Left ventricle myocardium inferior (tissue), 1 donor: ENCODE measurements around the gene NFKBIE. TPM values are rescaled to one million over a fixed set of nuclear protein-coding genes. Genes with fewer than 3 reads are reported as not detected.

Source experiments
- DNase-seq: peaks from one replicate; pipeline ENCODE4 v3.0.0-alpha.2; 2020
- H3K27ac ChIP-seq: fragments of 200-600 bp; replicated peaks from 2 replicates; pipeline ENCODE4 v1.8.0; 2021
- H3K27me3 ChIP-seq: fragments of 200-600 bp; 2 replicates; pipeline ENCODE4 v1.8.0; 2021; ENCODE audit warnings: low read depth
- H3K36me3 ChIP-seq: fragments of 200-600 bp; 2 replicates; pipeline ENCODE4 v1.8.0; 2021
- H3K4me1 ChIP-seq: fragments of 200-600 bp; 2 replicates; pipeline ENCODE4 v1.8.0; 2021
- H3K4me3 ChIP-seq: fragments of 200-600 bp; 2 replicates; pipeline ENCODE4 v1.8.0; 2021; ENCODE audit warnings: mild to moderate bottlenecking, moderate library complexity
- H3K9me3 ChIP-seq: fragments of 200-600 bp; replicated peaks from 2 replicates; pipeline ENCODE4 v1.8.0; 2021
- intact Hi-C: fragments of 100-400 bp; cut with micrococcal nuclease; formaldehyde crosslinking; loops from one replicate; pipeline ENCODE4 v1.11.0; 2022
- total RNA-seq: library from RNA; stranded (reverse); fragmentation: NEBNext Ultra II Directional; extraction: Animal tissue kit (Norgen Biotek cat#: 25700); gene quantifications from one replicate; pipeline ENCODE4 v1.2.1, GENCODE V29; 2021
- TF ChIP-seq, protein P1 (sequence below): fragments of 200-600 bp; IDR thresholded peaks from 2 replicates; pipeline ENCODE4 v1.8.0; 2021; ENCODE audit warnings: antibody characterized with exemption, mild to moderate bottlenecking, borderline replicate concordance
- donor health status: DM: no; HTN: yes; CAD: no; lungs with severe emphysema.

NFKBIE gene
- total RNA-seq, 1 donor from 2014 or later, result 2.1 TPM

DNA sequence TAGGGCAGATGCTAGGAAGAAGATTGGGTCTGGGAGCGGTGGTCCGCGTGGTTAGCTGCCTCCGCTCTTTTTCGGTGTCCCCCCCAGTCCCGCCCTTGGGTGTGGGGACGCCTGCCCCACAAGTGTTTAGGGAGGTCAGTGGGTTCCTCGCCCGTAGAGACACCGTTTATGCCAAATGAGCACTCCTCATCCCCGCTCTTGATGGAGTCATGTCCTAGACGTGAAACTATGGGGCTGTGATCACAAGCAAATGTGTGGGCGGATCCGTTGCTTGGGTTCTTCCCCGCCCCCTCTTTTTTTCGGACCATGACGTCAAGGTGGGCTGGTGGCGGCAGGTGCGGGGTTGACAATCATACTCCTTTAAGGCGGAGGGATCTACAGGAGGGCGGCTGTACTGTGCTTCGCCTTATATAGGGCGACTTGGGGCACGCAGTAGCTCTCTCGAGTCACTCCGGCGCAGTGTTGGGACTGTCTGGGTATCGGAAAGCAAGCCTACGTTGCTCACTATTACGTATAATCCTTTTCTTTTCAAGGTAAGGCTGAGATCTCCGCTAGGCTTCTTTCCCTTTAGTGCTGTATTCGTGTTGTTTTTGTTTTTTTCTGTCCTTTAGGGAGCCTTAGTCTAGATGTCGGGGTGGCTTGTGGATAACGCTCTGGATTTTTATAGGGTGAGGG lies 18.6 kb downstream of the NFKBIE start, which contains the start of gene HSP90AB1:
HSP90AB1 (plus strand) TSS at position 439 of the 675 bp plus-strand sequence. CDS start 1,529 bp downstream, outside the sequence.
- peak; percentile 94 for DNase-seq

DNA sequence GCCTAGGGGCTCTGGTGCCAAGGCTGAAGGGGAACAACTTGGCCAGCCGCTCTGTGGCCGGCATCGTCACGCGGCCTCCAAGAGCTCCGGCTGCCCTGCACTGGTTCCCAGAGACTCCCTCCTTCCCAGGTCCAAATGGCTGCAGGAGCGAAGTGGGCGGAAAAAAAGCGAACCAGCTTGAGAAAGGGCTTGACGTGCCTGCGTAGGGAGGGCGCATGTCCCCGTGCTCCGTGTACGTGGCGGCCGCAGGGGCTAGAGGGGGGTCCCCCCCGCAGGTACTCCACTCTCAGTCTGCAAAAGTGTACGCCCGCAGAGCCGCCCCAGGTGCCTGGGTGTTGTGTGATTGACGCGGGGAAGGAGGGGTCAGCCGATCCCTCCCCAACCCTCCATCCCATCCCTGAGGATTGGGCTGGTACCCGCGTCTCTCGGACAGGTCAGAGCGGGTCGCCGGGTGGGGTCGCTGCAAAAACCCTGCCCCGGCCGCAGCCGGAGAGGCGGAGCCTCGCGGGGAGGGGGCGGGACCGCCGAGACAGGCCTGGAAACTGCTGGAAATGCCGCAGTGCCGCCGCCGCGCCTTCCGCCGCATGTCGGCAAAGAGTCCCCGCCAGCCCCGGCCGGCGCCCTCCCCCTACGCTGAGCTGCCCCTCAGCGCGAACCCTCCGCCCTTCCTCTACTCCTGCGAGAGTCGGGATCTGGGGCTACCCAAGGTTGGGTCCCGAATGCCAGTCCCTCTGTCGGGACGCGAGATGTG lies 19.3 kb downstream of the NFKBIE start:
- Histone ChIP-seq H3K27me3 (no peaks in the 10 kb centered on the region), H3K36me3 (peaks cover 32% of the 10 kb centered on the region), H3K4me3 (peak overlapping the region; percentile 96), H3K9me3 (no peaks in the 10 kb centered on the region), H3K27ac (peak overlapping the region; percentile 99), H3K4me1 (peaks cover 56% of the 10 kb centered on the region)
- TF ChIP-seq, protein P1, sequence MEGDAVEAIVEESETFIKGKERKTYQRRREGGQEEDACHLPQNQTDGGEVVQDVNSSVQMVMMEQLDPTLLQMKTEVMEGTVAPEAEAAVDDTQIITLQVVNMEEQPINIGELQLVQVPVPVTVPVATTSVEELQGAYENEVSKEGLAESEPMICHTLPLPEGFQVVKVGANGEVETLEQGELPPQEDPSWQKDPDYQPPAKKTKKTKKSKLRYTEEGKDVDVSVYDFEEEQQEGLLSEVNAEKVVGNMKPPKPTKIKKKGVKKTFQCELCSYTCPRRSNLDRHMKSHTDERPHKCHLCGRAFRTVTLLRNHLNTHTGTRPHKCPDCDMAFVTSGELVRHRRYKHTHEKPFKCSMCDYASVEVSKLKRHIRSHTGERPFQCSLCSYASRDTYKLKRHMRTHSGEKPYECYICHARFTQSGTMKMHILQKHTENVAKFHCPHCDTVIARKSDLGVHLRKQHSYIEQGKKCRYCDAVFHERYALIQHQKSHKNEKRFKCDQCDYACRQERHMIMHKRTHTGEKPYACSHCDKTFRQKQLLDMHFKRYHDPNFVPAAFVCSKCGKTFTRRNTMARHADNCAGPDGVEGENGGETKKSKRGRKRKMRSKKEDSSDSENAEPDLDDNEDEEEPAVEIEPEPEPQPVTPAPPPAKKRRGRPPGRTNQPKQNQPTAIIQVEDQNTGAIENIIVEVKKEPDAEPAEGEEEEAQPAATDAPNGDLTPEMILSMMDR, result peak; percentile 46
- peak; percentile 95 for DNase-seq
- intact Hi-C loops, result no loop called here

More for the DNA sequence above, 18.6 kb downstream of the NFKBIE start, which contains the start of gene HSP90AB1:
- no peaks in the 10 kb centered on the region for H3K27me3 ChIP-seq
- TF ChIP-seq, protein P1, result no peak
- H3K4me1 ChIP-seq, result peaks cover 63% of the 10 kb centered on the region
- H3K36me3 ChIP-seq, result peaks cover 39% of the 10 kb centered on the region
- intact Hi-C loops, result no loop called here
- H3K27ac ChIP-seq, result peak within 1 kb of the TSS; percentile 99
- H3K9me3 ChIP-seq, result no peaks in the 10 kb centered on the region
- H3K4me3 ChIP-seq, result peak within 1 kb of the TSS; percentile 96

DNA sequence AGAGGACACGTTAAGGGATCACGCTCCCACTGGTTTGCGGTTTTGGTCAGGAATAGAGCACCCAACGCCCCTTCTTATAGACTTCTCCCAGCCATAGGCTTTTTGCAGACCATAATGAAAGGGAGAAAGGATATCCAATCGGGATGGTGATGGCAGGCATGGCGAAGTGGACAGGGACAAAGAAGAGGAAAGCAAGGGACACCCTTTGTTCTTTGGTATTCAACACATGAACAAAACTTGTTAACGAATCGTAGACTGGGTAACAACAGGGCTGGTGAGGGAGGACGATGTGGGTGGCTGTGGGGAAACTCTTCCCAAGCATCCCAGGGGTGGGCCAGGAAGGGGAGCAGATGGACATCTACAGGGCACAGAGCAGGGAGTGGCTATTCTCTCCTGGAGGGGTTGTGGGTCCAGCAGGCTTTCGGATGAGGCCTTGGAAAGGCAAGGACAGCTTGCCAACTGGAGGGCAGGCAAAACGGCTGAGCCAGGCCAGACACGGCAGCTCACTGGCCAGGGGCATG lies 19.9 kb downstream of the NFKBIE start:
- no peak for DNase-seq
- Histone ChIP-seq H3K27ac (peak overlapping the region; percentile 99), H3K4me3 (peak overlapping the region; percentile 96), H3K4me1 (peaks cover 50% of the 10 kb centered on the region), H3K27me3 (no peaks in the 10 kb centered on the region), H3K9me3 (no peaks in the 10 kb centered on the region), H3K36me3 (peaks cover 25% of the 10 kb centered on the region)
- TF ChIP-seq, protein P1, result no peak
- intact Hi-C loops, result no loop called here

DNA sequence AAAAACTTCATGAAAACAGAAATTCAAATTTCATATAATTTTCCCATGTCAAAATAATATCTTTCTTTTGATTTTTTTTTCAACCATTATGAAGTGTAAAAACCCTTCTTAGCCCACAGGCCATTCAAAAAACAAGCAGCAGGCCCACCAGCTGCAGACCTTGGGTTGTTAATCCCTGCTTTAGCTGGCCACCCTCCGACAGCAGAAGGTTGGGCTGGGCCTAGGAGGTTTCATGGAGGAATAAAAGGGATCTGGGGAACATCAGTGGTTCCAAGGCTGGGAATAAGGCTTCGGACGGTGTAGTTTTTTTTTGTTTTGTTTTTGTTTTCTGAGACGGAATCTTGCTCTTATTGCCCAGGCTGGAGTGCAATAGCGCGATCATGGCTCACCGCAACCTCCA lies 22.0 kb downstream of the NFKBIE start:
- peaks cover 4% of the 10 kb centered on the region for H3K36me3 ChIP-seq
- no peaks in the 10 kb centered on the region for H3K9me3 ChIP-seq
- H3K4me3 ChIP-seq, result no peak overlapping the region
- no peak overlapping the region for H3K27ac ChIP-seq
- peaks cover 33% of the 10 kb centered on the region for H3K4me1 ChIP-seq
- TF ChIP-seq, protein P1, result no peak
- DNase-seq, result no peak
- no peaks in the 10 kb centered on the region for H3K27me3 ChIP-seq
- intact Hi-C loops, result no loop called here

DNA sequence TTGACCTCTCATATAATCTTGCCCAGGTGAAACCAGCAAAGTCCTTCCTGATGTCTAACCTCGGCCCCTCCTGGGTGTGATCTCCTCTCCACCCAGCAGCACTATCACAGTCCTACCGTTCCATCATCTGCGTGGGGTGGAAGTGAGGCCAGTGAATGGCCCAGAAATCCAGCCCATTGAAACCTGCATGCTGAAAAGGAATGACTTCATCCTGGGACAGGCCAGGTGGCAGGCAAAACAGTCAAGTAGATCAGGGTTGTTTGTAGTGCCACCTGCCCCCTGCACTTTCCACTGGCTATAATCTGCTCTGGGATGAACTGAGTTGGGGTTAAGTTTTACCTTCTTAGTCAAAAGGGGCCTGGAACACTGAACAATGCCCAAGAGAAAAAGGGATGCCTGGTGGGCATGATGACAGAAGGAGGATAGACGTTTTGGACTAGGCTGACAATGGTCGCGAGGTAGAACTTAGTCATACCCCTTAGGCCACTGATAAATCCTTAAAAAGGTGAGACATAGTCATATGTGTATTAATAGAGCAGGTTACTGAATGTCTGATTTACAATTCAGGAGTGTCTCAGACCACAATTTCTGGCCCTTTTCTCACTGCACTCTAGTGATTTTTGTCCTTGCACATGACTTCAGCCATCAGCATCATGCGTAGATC lies 26.5 kb downstream of the NFKBIE start:
- Histone ChIP-seq H3K4me3 (no peak overlapping the region), H3K27me3 (no peaks in the 10 kb centered on the region), H3K4me1 (peaks cover 46% of the 10 kb centered on the region), H3K36me3 (no peaks in the 10 kb centered on the region), H3K9me3 (no peaks in the 10 kb centered on the region), H3K27ac (peak overlapping the region; percentile 98)
- no peak for DNase-seq
- intact Hi-C loops, result loop anchor here (2.0 kb wide), 1 partner anchor 66 kb away; no protein-coding TSS in a partner anchor
- TF ChIP-seq, protein P1, result no peak
